Measurements from ENCODE around the gene SAAL1.

DNA sequence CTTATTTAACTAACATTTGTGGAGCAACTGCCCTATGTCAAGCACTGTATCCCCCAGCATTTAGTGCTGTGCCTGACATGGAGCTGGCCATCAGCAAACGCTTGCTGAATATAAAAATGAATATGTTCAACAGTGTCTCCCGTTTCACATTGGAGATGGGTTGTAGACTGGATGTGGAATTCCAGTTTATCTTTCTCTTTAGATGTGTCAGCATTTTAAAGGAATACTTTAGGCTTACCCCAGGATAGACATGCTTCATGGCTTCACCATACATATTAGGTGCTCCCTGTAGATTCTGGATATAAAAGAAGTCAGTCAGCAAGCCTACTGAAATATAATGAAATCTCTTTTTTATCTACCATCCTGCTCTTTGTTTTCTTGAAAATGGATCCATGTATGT is 38.5 kb downstream of the SAAL1 start:
- no peak for TF ChIP-seq EZH2phosphoT487 (IDR thresholded peaks at IDR 0.05)
- TF ChIP-seq EZH2 (IDR thresholded peaks at IDR 0.05): no peak

All from neural progenitor cell (in vitro differentiated cells).